ENCODE results near the gene AKR1E2. TPM values are rescaled to one million over a fixed set of nuclear protein-coding genes. Genes with fewer than 3 reads are reported as not detected.

AKR1E2 gene
- 0.30 TPM in 1 of 2 replicates, not detected in the other for total RNA-seq (2014; rRNA removed; shearing (Covaris generic))

DNA sequence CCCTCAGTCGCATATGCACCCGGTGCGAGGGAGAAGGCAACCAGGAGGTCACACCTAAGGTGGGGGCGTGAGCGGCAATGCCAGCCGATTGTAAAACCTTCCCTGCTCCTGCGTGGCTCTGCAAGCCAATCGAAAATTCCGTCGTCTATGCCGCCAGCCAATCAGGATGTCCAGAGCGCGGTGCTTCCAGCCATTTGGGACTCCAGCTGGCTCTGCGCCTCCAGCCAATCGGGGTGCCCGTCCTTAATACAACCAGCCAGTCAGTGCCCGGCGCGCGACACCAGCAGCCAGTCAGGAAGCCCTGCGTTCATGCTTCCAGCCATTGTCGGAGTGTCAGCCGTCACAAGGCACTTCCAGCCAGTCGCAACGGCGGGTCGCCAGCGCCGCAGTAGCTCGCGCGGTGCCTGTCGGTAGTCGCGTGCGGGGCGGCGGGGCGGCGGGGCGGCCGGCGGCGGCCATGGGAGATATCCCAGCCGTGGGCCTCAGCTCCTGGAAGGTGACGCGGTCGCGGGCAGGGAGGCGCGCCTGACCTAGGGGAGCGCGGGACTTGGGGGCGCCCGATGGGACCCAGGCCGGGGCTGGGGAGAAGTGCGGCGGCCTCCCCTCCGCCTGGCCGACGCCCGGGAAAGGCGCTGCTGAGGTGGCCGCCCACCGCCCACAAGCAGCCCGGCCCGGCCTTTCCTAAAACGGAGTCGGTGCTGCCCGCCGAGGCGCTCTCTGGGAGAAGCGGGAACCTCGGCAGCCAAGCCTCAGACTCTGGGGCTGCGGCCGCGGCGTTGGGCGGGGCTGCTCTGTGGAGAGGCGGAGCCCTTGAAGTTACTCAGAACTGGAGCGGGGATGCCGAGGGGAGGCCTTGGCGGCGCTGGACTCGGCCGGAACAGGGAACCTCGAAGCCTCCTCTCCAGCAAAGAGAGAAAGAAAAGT is at the start of gene AKR1E2:
Gene AKR1E2 (plus strand): TSS at position 340 of the 924 bp plus-strand sequence. CDS start 118 bp downstream, at position 458.
- DNase-seq (ENCODE audit: low read depth) = no peak

DNA sequence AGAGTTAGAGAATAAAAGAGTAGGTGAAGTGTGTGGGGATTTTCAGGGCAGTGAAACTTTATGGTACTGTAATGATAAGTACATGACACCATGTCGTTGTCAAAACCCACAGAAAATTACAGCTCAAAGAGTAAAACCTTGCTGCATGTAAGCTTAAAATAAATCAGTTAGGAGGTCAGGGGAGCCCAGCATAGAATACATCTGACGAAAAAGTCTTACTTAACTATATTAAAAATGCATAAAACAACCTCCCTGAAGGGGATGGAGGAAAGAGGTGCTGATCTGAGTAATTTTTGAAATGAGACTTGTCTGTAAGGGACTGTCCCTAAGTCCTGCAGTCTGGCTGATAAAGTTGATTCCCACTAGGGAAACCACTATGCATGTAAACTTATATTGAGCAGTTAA is 49.8 kb upstream of the AKR1E2 start:
- no peak for DNase-seq (ENCODE audit: low read depth)

DNA sequence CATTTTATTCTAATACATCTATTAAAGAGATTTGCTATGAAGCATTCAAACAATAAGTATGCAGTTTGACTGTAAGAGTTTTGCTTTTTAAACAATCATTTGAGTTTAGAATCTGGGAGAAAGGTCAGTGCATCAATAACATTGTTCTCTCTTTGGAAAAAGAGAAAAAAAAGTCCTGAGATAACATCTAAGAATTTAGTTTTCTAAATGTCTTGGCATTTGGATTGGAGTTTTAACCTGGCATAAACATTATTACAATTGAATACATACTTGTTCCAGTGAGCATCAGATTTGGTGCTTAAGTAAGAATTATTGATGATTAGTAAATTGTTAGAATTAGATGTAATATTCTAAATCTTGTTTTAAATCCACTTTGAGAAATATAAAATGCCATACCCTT is 47.2 kb upstream of the AKR1E2 start:
- no peak for DNase-seq (ENCODE audit: low read depth)

DNA sequence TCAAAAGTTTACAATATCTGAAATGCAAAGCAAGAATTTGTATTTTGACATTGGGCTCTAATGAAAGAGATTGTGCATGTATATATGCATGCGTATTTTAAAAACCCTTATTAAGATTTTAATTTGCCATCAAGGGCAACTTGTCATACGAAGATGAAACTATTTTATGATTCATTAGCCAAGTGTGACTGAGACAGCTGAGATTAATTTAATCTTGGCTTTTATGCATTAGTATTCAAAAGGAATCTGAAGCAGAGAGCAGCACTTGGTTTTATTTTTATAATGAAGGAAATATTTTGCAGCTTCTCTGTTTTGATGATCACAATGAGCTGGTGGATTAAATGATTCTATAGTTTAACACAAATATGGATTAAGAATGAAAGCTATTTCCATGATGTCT is 45.9 kb upstream of the AKR1E2 start:
- DNase-seq (ENCODE audit: low read depth) = no peak

DNA sequence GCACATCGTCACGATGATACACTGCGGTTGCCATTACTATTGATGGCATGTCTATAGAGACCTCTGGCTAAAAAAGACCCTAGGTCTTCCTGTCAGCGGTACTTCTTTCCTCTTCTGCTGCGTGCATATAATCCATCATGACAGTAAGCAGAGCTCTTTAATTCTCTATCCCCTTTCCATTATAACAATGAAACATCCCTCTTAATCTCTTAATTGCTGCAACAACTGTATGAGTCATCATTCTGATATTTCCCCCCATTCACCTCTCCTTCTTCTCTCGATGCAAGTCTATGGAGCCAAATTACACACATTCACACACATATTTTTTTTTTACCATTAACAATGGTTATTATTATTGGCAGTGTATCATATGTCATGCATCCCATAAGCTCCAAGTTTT is 45.2 kb upstream of the AKR1E2 start:
- DNase-seq (ENCODE audit: low read depth) = peak; percentile 54

DNA sequence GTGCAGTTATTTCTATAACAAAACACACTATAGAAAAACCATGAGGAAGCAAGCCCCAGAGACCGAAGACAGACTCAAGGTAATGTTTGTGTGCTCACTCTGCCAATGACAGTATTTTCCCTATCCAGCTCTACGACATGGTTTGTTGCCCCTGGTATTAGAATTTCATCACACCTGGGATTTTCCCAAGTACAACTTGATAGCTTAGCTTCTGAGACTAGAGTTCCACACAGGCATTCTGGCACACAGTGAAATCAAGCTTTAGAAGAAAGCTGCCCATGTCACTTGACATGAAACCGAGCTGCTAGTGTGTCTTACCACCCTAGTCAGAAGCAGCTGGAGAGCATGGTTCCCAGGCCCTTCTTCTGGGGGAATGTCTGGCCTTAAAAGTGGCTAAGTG is 44.1 kb upstream of the AKR1E2 start:
- no peak for DNase-seq (ENCODE audit: low read depth)

DNA sequence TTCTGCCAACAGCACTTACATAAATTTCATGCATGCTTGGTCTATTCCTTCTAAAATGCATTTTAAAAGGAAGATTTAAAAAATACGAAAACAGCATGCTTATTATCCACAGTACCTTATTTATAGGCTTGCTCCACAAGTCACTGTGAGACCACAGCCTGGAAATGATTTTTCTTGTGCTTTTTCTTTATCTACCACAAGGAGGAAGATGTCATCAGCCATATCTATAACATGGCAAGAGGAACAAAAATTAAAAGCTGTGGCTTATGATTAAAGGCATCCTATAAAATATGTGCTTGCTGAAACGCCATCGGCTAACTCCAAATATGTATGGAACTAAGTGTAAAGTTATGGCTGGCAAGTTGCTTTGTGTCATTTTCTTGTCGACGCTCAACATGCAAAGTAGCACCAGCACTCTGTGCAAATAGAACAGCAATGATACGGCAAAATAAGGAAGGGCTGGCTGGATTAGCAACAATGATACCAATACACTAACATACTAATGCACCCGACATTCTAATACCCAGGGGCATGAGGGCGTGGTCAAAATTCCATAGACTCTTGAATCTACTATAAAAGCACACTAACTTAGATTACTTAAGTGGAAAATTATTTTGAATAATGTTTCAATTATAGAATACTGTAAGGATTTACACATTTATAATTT is 41.2 kb upstream of the AKR1E2 start:
- DNase-seq (ENCODE audit: low read depth) = no peak

DNA sequence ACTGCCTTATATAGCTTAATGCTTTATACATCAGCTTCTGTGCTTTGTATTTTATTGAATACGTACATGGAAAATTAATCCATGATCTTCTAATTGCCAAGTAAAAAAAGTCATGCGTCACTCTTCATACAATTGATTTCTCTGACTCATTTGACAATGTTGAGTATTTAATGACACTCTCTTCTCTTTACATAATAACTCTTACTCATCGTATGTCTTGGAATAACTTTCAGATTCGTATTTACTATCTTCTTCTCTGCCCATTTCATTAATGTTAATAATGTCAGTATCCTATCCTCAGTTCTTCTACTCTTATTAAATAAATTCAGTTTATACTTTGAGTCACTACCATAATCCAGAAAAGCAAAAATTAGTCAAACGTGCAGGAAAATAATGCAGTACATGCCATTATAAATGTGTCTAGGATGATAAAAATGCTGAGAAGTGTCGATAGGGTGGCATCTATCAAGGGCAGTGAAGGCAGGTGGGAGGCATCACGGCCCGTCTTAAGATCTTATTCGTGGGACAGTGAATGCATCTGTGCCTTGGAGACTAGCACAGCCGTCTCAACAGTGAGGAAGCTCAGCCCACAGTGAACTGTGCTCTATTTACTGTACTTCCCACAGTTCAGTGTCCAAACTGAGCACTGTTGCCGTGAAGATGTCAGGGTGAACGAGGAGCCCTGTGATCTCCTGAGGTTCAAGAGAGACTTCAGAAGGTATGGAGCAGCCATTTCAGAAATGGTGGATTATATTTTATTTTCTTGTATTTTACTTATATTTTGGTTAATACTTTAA is 39.8 kb upstream of the AKR1E2 start:
- no peak for DNase-seq (ENCODE audit: low read depth)

DNA sequence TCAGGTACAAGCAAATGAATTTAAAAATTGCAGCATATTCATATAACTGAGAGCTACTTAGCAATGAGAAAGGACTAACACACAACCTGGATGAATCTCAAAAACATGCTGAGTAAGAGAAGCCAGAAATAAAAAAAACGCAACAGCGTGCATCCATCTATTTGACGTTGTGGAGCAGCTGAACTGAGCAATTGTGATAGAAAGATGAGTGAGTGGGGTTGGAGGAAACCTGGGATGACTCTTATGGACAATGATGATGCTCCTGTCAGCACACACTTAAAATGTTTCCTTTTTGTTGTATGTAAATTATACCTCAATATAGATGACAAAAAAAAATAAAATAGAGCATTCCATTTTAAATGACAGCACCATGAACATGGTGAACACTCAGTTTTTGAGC is 36.0 kb upstream of the AKR1E2 start:
- DNase-seq (ENCODE audit: low read depth) = no peak

DNA sequence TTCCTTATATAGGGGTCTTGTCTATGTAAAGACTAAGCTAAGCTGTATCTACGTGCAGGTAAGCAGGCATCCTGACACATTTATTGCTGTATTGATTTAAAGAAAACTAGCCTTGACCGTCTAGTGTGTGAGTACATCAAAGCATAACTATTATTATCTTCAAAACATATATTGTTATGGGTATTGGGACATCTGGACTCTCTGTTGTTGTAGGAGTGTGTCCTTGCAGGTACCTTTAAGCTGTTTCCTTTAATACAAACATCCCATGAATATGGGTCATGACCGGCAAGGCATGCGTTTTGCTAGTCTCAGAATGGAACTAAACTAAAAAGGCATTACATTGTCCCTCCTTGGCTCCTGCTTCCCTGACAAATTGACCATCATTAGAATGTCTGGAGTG is 35.1 kb upstream of the AKR1E2 start:
- no peak for DNase-seq (ENCODE audit: low read depth)

DNA sequence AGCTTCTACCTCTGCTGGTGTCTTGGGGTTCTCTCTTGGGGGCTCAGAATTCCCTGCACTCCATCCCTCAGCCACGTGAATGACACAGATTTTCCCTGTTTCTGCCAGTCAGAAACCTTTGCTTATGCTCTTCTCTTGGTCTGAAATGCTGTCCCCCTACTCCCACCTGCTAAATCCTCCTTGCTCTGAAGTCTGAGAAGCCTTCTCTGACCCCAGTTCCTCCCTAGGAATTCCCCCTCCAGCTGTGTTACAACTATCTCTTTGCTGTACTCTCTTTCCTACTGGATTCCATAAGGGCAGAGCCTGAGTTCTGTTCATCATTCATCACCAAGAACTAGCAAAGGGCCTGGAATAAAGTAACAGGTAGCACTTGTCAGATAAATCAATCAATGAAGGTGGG is 33.6 kb upstream of the AKR1E2 start:
- DNase-seq (ENCODE audit: low read depth) = no peak

DNA sequence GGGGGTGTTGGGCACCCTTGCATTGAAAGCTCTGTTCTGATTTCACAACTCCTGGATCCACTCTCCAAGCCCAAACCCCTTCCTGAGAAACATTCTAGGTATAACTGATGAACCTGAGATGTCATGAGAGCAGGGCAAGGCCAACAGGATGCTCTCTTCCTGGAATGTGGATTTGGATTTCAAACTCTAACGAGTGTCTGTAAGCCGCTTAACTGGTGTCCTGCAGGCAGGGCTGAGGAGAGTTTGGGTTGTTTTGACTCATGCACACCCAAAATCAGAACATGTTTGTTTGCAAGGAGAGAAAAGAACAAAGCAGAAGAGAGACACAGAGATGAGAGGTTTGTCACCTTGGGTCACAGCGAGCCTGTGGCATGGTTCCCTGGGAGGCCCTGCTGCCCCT is 24.6 kb upstream of the AKR1E2 start:
- DNase-seq (ENCODE audit: low read depth) = no peak

DNA sequence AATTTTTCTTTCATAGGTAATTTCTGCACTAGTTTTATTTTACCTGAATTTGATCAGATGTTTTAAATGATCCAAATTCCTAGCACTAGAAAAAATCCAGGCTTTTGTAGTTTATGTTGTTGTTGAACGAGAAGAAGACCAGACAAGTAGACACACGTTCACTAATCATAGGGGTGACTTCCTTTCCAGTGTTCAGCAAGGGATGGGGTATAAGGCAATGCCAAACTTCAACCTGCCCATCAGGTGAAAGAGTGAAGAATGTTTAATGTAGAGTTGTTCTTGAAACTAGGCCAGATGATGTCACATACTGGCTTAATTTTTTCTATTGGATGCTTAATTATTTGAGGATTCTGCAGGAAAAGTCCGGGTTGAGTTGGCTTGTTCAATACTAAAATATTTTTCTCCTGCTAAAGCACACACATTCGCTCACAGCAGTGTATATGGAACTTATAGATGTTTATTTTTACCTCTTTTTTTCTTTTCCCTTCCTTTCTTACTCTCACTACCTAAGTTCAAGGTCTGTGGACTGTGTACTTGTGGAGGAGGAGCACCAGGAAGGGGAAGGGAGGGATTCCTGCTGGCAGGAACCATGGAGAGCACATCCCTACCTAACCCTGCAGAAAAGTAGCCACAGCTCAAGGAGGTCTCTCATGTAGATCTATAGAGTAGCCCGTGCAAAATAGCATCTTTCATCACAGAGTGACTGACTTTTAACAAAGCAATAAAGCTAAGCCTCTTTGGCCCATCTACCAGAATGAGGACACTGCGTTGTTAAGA is 23.1 kb upstream of the AKR1E2 start:
- no peak for DNase-seq (ENCODE audit: low read depth)

DNA sequence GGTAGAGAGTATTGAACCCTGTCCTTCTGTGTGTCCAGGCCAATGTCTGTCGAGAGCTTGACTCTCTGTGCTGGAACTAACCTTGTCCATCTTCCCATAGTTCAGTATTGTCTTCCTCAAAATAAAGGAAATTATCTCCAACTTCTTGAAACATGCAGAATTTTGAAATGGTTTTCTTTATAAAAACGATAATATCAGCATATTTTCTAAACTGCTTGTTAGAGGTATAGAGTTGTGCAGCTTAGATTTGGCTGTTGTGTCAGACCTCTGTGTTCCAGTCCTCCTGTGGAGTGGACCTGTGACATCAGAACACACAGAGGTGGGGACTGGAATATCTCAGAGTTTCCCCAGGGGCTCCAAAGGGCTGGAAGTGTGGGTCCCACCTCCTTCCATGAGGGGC is 22.2 kb upstream of the AKR1E2 start:
- no peak for DNase-seq (ENCODE audit: low read depth)

DNA sequence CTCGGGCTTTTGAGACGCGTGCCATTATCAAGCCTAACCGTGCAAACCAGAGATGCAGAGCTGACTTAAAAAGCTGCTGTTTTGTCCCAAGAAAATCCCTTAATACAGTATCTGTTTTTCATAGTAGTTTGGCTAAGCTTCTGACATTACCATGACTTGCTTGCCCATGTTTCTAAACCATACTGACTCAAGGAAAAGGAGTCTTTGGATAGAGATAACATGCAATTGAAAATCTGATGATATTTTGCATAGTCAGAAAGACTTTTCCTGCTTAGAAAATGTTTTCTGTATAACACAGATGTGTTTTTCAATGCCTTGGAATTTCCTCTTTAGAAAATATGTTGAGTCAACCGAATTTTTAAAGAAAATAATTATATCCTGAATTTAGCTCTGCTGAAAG is 21.5 kb upstream of the AKR1E2 start:
- no peak for DNase-seq (ENCODE audit: low read depth)

DNA sequence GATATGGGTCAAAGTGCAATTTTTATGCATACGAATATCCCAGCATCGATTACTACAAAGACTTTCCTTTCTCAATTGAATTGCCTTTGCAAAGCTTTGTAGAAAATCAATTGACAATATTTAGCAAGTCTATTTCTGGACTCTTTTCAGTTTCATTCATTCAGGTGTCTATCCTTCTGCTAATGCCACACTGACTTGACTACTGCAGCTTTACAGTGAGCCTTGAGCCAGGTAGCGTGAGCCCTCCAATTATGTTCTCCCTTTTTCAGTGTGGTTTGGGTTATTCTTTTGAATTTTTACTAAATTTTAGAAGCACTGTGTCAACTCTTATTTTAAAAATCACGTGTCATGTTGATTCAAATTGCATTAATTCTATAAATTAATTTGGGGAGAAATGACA is 19.5 kb upstream of the AKR1E2 start:
- DNase-seq (ENCODE audit: low read depth) = no peak

DNA sequence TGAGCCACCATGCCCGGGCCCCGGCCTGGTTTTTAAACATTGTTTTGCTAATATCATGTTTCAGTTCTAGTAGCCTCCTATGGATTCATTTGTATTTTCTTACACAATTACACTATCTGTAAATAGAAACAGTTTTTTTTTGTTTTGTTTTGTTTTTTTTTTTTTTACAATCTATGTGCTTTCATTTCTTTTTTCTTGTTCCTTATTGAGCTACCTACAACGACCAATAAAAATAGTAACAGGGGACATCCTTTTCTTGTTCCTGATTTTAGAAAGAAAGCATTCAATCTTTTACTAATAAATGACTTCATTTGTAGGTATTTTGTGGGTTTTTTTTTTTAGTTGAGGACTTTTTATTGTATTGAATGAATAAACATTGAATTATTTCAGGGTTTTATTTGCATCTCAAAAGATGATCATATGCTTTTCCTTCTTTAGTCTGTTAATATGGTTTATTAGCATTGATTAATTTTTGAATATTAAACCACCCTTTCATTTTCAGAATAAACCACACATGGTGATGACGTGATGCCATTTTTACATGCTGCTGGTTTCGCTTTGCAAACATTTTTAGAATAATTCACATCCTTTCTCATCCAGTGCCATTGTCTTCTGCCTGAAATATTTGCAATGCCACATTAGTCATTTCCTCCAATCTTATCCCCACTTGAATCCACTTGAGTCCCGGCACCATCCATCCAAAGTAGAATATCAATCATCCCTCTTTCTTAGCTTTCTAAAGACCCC is 18.1 kb upstream of the AKR1E2 start:
- peak; percentile 83 for DNase-seq (ENCODE audit: low read depth)

DNA sequence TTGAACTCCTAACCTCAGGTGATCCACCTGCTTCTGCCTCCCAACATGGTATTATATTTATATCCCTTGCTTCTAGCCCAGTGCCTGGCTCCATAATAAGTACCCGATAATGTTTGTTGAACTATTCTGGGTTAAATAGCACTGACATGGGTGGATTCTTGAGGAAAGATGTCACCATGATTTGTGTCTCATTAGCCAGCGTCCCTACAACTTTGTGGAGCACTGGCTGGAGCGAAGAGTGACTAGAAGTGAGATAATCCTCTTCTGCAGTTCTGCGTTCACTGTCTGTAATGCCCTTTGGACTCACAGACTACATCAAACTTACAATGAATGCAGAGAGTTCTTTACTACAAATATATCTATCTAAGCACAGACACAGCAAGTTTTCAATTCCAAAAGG is 16.9 kb upstream of the AKR1E2 start:
- no peak for DNase-seq (ENCODE audit: low read depth)

DNA sequence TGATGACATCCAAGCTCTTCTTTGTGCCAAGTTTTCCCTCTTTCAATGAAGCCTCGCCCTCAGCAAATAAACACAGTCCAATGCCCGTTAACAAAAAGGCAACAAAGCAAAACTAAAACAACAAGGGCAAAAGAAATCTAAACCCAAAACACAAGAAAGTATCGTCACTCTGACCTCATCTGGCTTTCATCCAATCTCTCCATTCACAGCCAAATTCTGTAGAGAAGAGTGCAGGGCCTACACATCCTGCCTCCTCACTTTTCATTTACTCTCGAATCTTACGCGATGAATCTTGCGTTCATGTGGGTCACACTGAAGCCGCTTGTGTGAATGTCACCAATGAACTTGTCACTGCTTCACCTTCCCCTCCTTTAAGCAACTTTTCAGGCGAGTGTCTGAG is 15.9 kb upstream of the AKR1E2 start:
- DNase-seq (ENCODE audit: low read depth) = peak; percentile 57

DNA sequence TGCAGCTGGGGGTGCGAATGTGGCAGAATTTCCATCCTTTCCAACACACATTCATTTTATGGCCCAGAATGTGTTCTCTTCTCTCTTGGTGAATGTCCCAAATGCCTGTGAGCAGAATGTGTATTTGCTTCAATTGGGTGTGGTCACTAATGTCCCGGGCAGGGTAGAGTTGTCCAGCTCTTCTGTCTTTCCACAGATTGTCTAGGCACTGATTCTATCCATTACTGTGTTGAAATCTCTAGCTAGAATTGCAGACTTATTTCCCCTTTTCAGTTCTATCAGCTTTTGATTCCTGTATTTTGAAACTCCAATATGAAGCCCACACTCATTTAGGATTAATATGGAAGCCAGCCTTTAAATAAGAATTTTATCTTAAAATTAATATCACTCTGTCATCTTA is 14.0 kb upstream of the AKR1E2 start:
- DNase-seq (ENCODE audit: low read depth) = no peak

DNA sequence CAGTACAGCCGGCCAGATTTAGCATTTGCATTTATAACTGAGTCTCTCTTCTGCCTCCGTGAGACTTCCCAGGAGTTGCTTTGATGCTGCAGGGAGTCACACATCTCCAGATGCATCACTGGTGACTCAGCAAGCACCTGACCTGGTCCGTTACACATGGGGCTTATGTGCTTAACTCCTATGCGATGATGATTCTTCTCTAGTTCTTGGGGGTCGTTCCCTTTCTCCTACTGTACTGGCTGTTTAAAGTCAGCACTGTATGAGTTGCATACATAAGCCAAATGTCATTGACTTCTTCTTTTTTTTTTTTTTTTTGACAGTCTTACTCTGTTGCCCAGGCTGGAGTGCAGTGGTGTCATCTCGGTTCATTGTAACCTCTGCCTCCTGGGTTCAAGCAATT is 13.0 kb upstream of the AKR1E2 start:
- DNase-seq (ENCODE audit: low read depth) = peak; percentile 84
